Urinary bladder (tissue), 4 donors: ENCODE data around the gene S100A16. TPM values are rescaled to one million over a fixed set of nuclear protein-coding genes. Genes with fewer than 3 reads are reported as not detected.
A peak's percentile ranks its signal among the peaks of the same experiment; 100 is the strongest.
"Not testable (repeated sequence)": the region's sequence is repeated elsewhere in the genome, so short reads cannot be mapped to it uniquely, and the experiment has no call there.

Experiments
- DNase-seq: peaks from one replicate; pipeline ENCODE4 v3.0.0-alpha.2; 2015; ENCODE audit errors: extremely low spot score
- H3K27ac ChIP-seq: one replicate; pipeline ENCODE4 v1.5.1; 2013; ENCODE audit warnings: low read depth, mild to moderate bottlenecking, moderate library complexity
- H3K36me3 ChIP-seq: one replicate; pipeline ENCODE4 v1.6.1; 2013; ENCODE audit warnings: mild to moderate bottlenecking, moderate library complexity; ENCODE audit not compliant: insufficient read depth
- H3K4me1 ChIP-seq: one replicate; pipeline ENCODE4 v1.6.1; 2013; ENCODE audit warnings: mild to moderate bottlenecking, moderate library complexity; ENCODE audit not compliant: insufficient read depth
- H3K4me3 ChIP-seq: one replicate; pipeline ENCODE4 v1.5.1; 2013; ENCODE audit warnings: low read depth, low read length
- WGBS: extraction: QIAGEN DNeasy Blood & Tissue Kit; methylation state at CpG from one replicate; pipeline ENCODE4 v1.1.7; 2013; 5-methylcytosine and 5-hydroxymethylcytosine counted together
- polyA plus RNA-seq: library from polyadenylated mRNA; stranded (reverse); fragments of 200-250 nt; gene quantifications from one replicate; pipeline ENCODE4 v1.2.3, GENCODE V29; 2013
- total RNA-seq: library from RNA; depleted of rRNA; stranded (reverse); fragments of >200 nt; gene quantifications from one replicate; pipeline ENCODE4 v1.2.3, GENCODE V29; 2014
- donor health status: healthy with polysubstance abuse.
- donor health status: healthy.

The S100A16 gene
- total and polyA plus RNA-seq, 2 donors, result 51.3 to 83.8 TPM

- Histone ChIP-seq H3K4me3 (no peak overlapping the region), H3K27ac (no peak overlapping the region), H3K36me3 (peaks cover 5% of the 10 kb centered on the region), H3K4me1 (no peaks in the 10 kb centered on the region)
- WGBS, result 82% methylated on average over 5 of the region's 5 CpGs
- DNase-seq, result no peak
Measured at GRCh38 chr1:153646672-153647345, 33.9 kb upstream of the S100A16 start.

- no peak for DNase-seq
- H3K27ac ChIP-seq, result no peak overlapping the region
- H3K4me1 ChIP-seq, result no peaks in the 10 kb centered on the region
- peaks cover 11% of the 10 kb centered on the region for H3K36me3 ChIP-seq
- H3K4me3 ChIP-seq, result no peak overlapping the region
Measured at GRCh38 chr1:153643816-153644215, 30.9 kb upstream of the S100A16 start.

DNA sequence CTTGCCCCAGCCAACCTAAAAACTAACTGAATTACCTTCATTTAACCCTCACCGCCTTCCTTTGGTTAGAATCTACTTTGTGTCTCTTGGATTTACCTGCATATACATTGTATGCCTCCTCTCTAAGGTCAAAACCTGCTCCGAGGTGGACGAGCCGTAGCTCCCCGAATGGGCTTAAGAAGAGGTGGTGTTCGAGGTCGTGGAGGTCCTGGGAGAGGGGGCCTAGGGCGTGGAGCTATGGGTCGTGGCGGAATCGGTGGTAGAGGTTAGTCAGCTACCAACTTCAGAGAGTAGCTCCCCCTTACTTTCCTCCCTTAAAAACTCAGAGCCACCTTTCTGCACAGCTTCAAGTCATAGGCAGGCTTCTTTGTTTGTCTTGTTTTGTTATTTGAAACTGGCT lies 30.2 kb upstream of the S100A16 start:
- WGBS, result 88% methylated on average over 11 of the region's 11 CpGs
- no peak for DNase-seq
- Histone ChIP-seq H3K36me3 (peaks cover 11% of the 10 kb centered on the region), H3K4me3 (no peak overlapping the region), H3K4me1 (no peaks in the 10 kb centered on the region), H3K27ac (no peak overlapping the region)

DNA sequence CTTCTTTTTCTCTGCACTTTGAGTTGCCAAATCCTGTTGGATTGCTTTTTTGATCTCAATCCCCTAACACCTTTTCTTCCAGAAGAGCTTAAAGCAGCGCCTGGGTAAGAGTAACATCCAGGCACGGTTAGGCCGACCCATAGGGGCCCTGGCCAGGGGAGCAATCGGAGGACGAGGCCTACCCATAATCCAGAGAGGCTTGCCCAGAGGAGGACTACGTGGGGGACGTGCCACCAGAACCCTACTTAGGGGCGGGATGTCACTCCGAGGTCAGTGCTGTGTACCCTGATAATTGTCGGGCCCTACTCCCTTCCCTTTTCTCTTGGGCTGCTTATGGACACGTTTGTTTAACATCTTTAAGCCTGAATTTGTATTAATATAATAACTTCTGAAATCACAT lies 29.2 kb upstream of the S100A16 start:
- no peak for DNase-seq
- Histone ChIP-seq H3K4me1 (no peaks in the 10 kb centered on the region), H3K27ac (no peak overlapping the region), H3K4me3 (no peak overlapping the region), H3K36me3 (peaks cover 11% of the 10 kb centered on the region)
- WGBS, result 81% methylated on average over 11 of the region's 11 CpGs

DNA sequence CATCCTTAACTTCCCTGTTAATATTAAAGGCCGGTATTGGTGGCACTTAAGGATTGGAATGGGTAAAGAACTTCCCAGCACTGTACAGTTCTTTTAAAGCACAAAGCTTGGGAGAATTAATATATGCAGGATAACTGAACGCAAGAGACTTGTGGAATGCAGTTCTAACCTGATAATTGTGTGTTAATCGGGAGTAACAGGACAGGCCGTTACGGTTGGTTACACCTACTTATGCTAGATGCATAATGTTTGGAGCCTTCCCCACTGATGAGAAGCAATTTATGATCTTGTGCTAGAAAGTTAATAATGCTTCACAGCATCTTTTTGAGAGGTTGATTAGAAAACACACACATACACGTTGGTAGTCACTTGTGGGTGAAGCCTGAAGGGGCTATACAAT lies 27.9 kb upstream of the S100A16 start:
- Histone ChIP-seq H3K4me3 (no peak overlapping the region), H3K36me3 (peaks cover 11% of the 10 kb centered on the region), H3K4me1 (no peaks in the 10 kb centered on the region), H3K27ac (no peak overlapping the region)
- DNase-seq, result no peak
- 74% methylated on average over 6 of the region's 6 CpGs for WGBS

DNA sequence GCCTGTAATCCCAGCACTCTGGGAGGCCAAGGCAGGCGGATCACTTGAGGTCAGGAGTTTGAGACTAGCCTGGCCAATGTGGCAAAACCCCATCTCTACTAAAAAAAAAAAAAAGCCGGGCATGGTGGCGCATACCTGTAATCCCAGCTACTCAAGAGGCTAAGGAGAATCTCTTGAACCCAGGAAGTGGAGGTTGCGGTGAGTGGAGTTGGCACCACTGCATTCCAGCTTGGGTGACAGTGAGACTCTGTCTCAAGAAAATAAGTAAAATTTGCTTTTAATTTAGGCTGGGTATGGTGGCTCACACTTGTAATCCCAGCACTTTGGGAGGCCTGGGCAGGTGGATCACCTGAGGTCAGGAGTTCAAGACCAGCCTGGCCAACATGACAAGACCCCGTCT lies 27.3 kb upstream of the S100A16 start:
- not testable (repeated sequence) for H3K27ac ChIP-seq, H3K4me1 ChIP-seq, H3K4me3 ChIP-seq, DNase-seq
- WGBS, result 93% methylated on average over 5 of the region's 5 CpGs
- peaks cover 11% of the 10 kb centered on the region for H3K36me3 ChIP-seq

- no peak for DNase-seq
- Histone ChIP-seq H3K36me3 (peaks cover 6% of the 10 kb centered on the region), H3K27ac (no peak overlapping the region), H3K4me3 (no peak overlapping the region), H3K4me1 (no peaks in the 10 kb centered on the region)
- 69% methylated on average over 3 of the region's 3 CpGs for WGBS
Measured at GRCh38 chr1:153639280-153639679, 26.3 kb upstream of the S100A16 start.

DNA sequence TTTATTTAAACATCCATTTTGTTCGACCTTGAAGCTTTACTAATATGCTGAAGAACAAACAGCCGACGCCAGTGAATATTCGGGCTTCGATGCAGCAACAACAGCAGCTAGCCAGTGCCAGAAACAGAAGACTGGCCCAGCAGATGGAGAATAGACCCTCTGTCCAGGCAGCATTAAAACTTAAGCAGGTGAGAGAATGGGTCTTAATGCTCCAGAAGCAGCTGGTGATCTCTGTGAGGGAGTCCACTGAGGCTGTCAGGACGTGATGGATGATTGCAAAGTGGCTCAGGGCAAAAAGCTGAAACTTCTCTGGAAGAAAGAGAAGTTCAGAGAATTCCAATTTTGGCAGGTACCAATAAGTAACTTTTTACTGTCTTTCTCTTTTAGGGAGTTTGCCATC lies 25.3 kb upstream of the S100A16 start:
- WGBS, result 70% methylated on average over 6 of the region's 6 CpGs
- no peak overlapping the region for H3K4me3 ChIP-seq
- no peaks in the 10 kb centered on the region for H3K4me1 ChIP-seq
- no peak for DNase-seq
- peaks cover 6% of the 10 kb centered on the region for H3K36me3 ChIP-seq
- H3K27ac ChIP-seq, result no peak overlapping the region

DNA sequence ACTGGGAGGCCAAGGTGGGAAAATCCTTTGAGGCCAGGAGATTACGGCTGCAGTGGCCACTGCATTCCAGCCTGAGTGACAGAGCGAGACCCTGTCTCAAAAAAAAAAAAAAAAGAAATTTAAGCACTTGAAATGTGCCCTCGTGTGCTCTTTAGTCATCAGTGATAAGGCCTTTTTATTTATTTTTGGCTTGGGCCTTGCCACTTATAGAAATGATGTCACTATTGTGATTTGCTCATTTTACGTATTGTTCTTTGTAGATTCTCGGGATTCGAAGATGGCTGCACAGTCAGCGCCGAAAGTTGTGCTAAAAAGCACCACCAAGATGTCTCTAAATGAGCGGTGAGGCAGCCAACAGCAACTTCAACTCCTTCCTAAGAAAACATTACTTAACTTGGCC lies 23.4 kb upstream of the S100A16 start:
- no peaks in the 10 kb centered on the region for H3K4me1 ChIP-seq
- H3K4me3 ChIP-seq, result no peak overlapping the region
- H3K27ac ChIP-seq, result no peak overlapping the region
- peaks cover 6% of the 10 kb centered on the region for H3K36me3 ChIP-seq
- 92% methylated on average over 9 of the region's 9 CpGs for WGBS
- no peak for DNase-seq

DNA sequence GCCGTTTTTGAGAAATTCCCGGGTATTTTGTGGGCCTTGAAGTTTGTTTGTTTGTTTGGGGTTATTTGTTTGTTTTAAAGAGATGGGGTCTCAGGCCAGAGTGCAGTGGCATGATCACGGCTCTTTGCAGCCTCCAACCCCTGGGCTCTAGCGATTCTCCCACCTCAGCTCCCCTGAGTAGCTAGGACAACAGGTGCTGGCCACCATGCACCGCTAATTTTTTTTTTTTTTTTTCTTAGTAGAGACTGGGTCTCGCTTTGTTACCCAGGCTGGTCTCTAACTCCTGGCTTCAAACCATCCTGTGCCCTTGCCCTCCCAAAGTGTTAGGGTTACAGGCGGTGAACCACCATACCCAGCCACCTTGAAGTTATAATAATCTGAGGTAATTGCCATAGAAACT lies 22.9 kb upstream of the S100A16 start:
- H3K36me3 ChIP-seq, result peaks cover 6% of the 10 kb centered on the region
- 86% methylated on average over 7 of the region's 7 CpGs for WGBS
- H3K27ac ChIP-seq, result no peak overlapping the region
- no peak overlapping the region for H3K4me3 ChIP-seq
- H3K4me1 ChIP-seq, result no peaks in the 10 kb centered on the region
- no peak for DNase-seq

GRCh38 chr1:153633754-153634665 lies 21.1 kb upstream of the S100A16 start, which contains the start of gene CHTOP:
CHTOP (plus strand) TSS chr1:153634066; CDS start chr1:153636589, 2,523 bp downstream.
- H3K4me1 ChIP-seq, result no peaks in the 10 kb centered on the region
- peak within 1 kb of the TSS; percentile 71 for H3K4me3 ChIP-seq
- H3K36me3 ChIP-seq, result no peaks in the 10 kb centered on the region
- peak; percentile 96 for DNase-seq
- H3K27ac ChIP-seq, result peak within 1 kb of the TSS; percentile 99
- 2% methylated on average over 65 of the region's 65 CpGs for WGBS

DNA sequence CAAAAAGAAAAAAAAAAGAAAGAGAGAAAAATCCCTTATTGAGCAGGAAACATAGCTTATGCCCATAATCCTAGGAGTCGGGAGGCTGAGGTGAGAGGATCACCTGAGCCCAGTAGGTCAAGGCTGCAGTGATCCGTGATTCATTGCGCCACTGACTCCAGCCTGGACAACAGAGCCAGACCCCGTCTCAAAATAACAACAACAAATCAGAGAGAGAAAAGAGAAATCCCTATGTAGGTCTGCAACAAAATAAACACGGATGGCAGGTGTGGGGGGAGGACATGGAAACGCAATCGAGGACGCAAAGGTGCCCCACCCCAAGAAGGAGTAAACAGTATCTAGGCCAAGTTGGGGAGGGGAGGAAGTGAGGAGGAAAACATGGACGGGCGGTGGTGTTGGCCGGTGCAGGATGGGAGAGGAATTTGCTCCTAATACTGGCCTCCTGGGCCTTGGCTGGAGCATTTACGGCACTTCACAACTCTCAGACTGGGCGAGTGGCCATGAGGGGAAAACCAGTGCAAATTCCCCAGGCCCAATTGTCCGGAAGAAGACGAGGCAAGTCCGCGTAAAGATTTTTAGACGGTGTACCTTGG lies 20.3 kb upstream of the S100A16 start:
- H3K4me1 ChIP-seq, result no peaks in the 10 kb centered on the region
- WGBS, result 38% methylated on average over 18 of the region's 18 CpGs
- H3K27ac ChIP-seq, result peak overlapping the region; percentile 89
- no peaks in the 10 kb centered on the region for H3K36me3 ChIP-seq
- DNase-seq, result no peak
- peak overlapping the region; percentile 7 for H3K4me3 ChIP-seq

GRCh38 chr1:153631047-153632022 lies 18.4 kb upstream of the S100A16 start:
- no peak for DNase-seq
- 76% methylated on average over 10 of the region's 10 CpGs for WGBS
- no peak overlapping the region for H3K4me3 ChIP-seq
- H3K4me1 ChIP-seq, result no peaks in the 10 kb centered on the region
- H3K36me3 ChIP-seq, result no peaks in the 10 kb centered on the region
- no peak overlapping the region for H3K27ac ChIP-seq
